ENCODE measurements around the gene ITPR1.

Gene ITPR1

GRCh38 chr3:4492208-4493013, 737 bp upstream of the ITPR1 start:
- peak; percentile 57 for DNase-seq

GRCh38 chr3:4493941-4494894, 1.1 kb downstream of the ITPR1 start:
- peak; percentile 35 for DNase-seq

- DNase-seq, result no peak
These were observed 1.7 kb downstream of the ITPR1 start for GRCh38 chr3:4494895-4495264.

- no peak for DNase-seq
These were observed 2.3 kb downstream of the ITPR1 start for GRCh38 chr3:4495294-4496086.

GRCh38 chr3:4496087-4496452, 2.9 kb downstream of the ITPR1 start:
- DNase-seq, result no peak

- DNase-seq, result no peak
These were observed 4.0 kb downstream of the ITPR1 start for GRCh38 chr3:4497005-4497692.

GRCh38 chr3:4497843-4498324, 4.7 kb downstream of the ITPR1 start:
- DNase-seq, result no peak

GRCh38 chr3:4498446-4498845, 5.3 kb downstream of the ITPR1 start:
- DNase-seq, result no peak

GRCh38 chr3:4501437-4501836, 8.3 kb downstream of the ITPR1 start:
- DNase-seq, result no peak

GRCh38 chr3:4501927-4502326, 8.8 kb downstream of the ITPR1 start:
- DNase-seq, result no peak

GRCh38 chr3:4503050-4503449, 9.9 kb downstream of the ITPR1 start:
- DNase-seq, result no peak

- DNase-seq, result peak; percentile 28
These were observed 11.5 kb downstream of the ITPR1 start for GRCh38 chr3:4504340-4505261.

GRCh38 chr3:4505688-4506558, 12.8 kb downstream of the ITPR1 start:
- no peak for DNase-seq

GRCh38 chr3:4506559-4507023, 13.4 kb downstream of the ITPR1 start:
- DNase-seq, result no peak

GRCh38 chr3:4507024-4507596, 14.0 kb downstream of the ITPR1 start:
- no peak for DNase-seq

- no peak for DNase-seq
These were observed 15.2 kb downstream of the ITPR1 start for GRCh38 chr3:4508048-4508981.

GRCh38 chr3:4509043-4509442, 15.9 kb downstream of the ITPR1 start:
- no peak for DNase-seq

GRCh38 chr3:4509983-4510755, 17.0 kb downstream of the ITPR1 start:
- no peak for DNase-seq
